Adrenal gland (tissue), 12 donors: Measurements from ENCODE around the gene NEUROG1. TPM values are rescaled to one million over a fixed set of nuclear protein-coding genes. Genes with fewer than 3 reads are reported as not detected.

Experiments
- DNase-seq, 7 donors: peaks; one replicate each; pipeline ENCODE4 v3.0.0-alpha.2; 2019 to 2020
- H3K27ac ChIP-seq, 5 donors: fragments of 200-600 bp; sonication (generic) in 4 of 5; 1 replicate in 3 of 5; 2 replicates in 2 of 5; pipeline versions ENCODE4 v1.5.1 to v1.8.0; 2016 to 2020; ENCODE audit warnings: mild to moderate bottlenecking in 1 of 5
- H3K27me3 ChIP-seq: fragments of 200-600 bp; 2 replicates; pipeline ENCODE4 v1.8.0; 2021
- H3K36me3 ChIP-seq, 2 donors: fragments of 200-600 bp; replicated peaks in 1 of 2; 1 replicate in 1 of 2; 2 replicates in 1 of 2; pipeline versions ENCODE4 v1.5.1 to v1.8.0; 2018 to 2022
- H3K4me1 ChIP-seq, 2 donors: fragments of 200-600 bp; replicated peaks in 1 of 2; 1 replicate in 1 of 2; 2 replicates in 1 of 2; pipeline versions ENCODE4 v1.5.1 to v1.8.0; 2018 to 2021
- H3K4me3 ChIP-seq, 4 donors: fragments of 200-600 bp; sonication (generic) in 3 of 4; one replicate each; pipeline ENCODE4 v1.5.1; 2016 to 2018
- H3K9me3 ChIP-seq, 3 donors: fragments of 200-600 bp; sonication (generic) in 1 of 3; replicated peaks in 1 of 3; 1 replicate in 2 of 3; 2 replicates in 1 of 3; pipeline versions ENCODE4 v1.5.1 to v1.8.0; 2016 to 2021
- CTCF ChIP-seq, 6 experiments: fragments of 450-650 bp in 4 of 6; fragments of 200-600 bp in 2 of 6; sonication (generic) in 1 of 6; IDR thresholded peaks; 1 replicate in 5 of 6; 2 replicates in 1 of 6; pipeline versions ENCODE4 v1.5.1 to v1.8.0; 2016 to 2021; ENCODE audit warnings: antibody characterized with exemption in 6 of 6, mild to moderate bottlenecking in 2 of 6, moderate library complexity in 1 of 6
- POLR2A ChIP-seq, 2 donors: fragments of 450-650 bp; IDR thresholded peaks; one replicate each; pipeline ENCODE4 v1.6.1; 2017; ENCODE audit warnings: antibody characterized with exemption in 2 of 2, mild to moderate bottlenecking in 2 of 2, moderate library complexity in 1 of 2
- WGBS, 4 donors: extraction: QIAGEN DNeasy Blood & Tissue Kit in 2 of 4; methylation state at CpG; one replicate each; pipeline versions ENCODE4 v1.1.5 to v1.1.7; 2013 to 2017; 5-methylcytosine and 5-hydroxymethylcytosine counted together
- intact Hi-C, 2 donors: fragments of 100-400 bp; cut with DNase I; formaldehyde crosslinking; loops; one replicate each; pipeline versions ENCODE4 v1.14.1 to v1.15.0; 2022 to 2023
- polyA plus RNA-seq, 3 donors: library from polyadenylated mRNA; stranded (reverse); fragments of 200-250 nt in 2 of 3; fragments of 350-450 nt in 1 of 3; fragmentation: Illumina TruSeq in 1 of 3; extraction: RNeasy Lipid Tissue Mini Kit (QIAGEN cat#74804) in 1 of 3; gene quantifications; one replicate each; pipeline ENCODE4 v1.2.3, GENCODE V29; 2013 to 2014
- total RNA-seq, 9 donors: library from RNA; depleted of rRNA in 4 of 9; stranded (reverse); fragments of >200 nt in 4 of 9; fragments of 120-200 nt in 1 of 9; fragmentation: NEBNext Ultra II Directional in 1 of 9; extraction: Animal tissue kit (Norgen Biotek cat#: 25700) in 1 of 9; gene quantifications; one replicate each; pipeline versions ENCODE4 v1.1.0 to v1.2.4, GENCODE V29; 2013 to 2023
- donor health status: healthy with polysubstance abuse.
- donor health status: Bipolar disorder and iron deficiency.
- donor health status: DM: yes; HTN: yes; CAD: no.
- donor health status: DM: no; HTN: no; CAD: no.
- donor health status: DM: no; HTN: no; CAD: no.
- donor health status: DM: yes; HTN: yes; CAD: no.

Gene NEUROG1
- total and polyA plus RNA-seq, 12 donors, result not detected

GRCh38 chr5:135582099-135582781 is 46.5 kb upstream of the NEUROG1 start:
- no peaks in the 10 kb centered on the region for H3K9me3 ChIP-seq
- no peak overlapping the region for H3K27ac ChIP-seq
- intact Hi-C loops, result no loop called here
- no peak overlapping the region for H3K4me3 ChIP-seq
- H3K4me1 ChIP-seq, result no peaks in the 10 kb centered on the region
- H3K27me3 ChIP-seq, result peaks cover 47% of the 10 kb centered on the region
- no peak for DNase-seq
- TF ChIP-seq CTCF (IDR thresholded peaks at IDR 0.05) (no peak), POLR2A (IDR thresholded peaks at IDR 0.05) (no peak)
- no peaks in the 10 kb centered on the region for H3K36me3 ChIP-seq
- WGBS, 4 donors, result 54 to 68% (median 62%) methylated on average over 5 to 6 of the region's 6 CpGs

GRCh38 chr5:135578685-135579341 is 43.0 kb upstream of the NEUROG1 start, which contains the start of gene CXCL14:
Gene CXCL14, minus strand, starts transcription at chr5:135578991. Its CDS starts 213 bp downstream, at chr5:135578778.
- TF ChIP-seq POLR2A (IDR thresholded peaks at IDR 0.05) (peak in 1 of 2 donors; percentile 41), CTCF (IDR thresholded peaks at IDR 0.05) (no peak)
- no peak within 1 kb of the TSS for H3K4me3 ChIP-seq
- no peaks in the 10 kb centered on the region for H3K4me1 ChIP-seq
- DNase-seq, result peak in 6 of 7 donors; percentile 22 to 69 (median 54)
- peaks cover 50% of the 10 kb centered on the region for H3K27me3 ChIP-seq
- intact Hi-C loops, result no loop called here
- WGBS, 4 donors, result 1 to 2% (median 2%) methylated on average over 20 to 68 of the region's 68 CpGs
- H3K9me3 ChIP-seq, result no peaks in the 10 kb centered on the region
- H3K36me3 ChIP-seq, result no peaks in the 10 kb centered on the region
- no peak within 1 kb of the TSS for H3K27ac ChIP-seq

- H3K4me1 ChIP-seq, result no peaks in the 10 kb centered on the region
- DNase-seq, result no peak
- intact Hi-C loops, result no loop called here
- H3K9me3 ChIP-seq, result no peaks in the 10 kb centered on the region
- 5 to 10% (median 8%) methylated on average over 2 to 21 of the region's 21 CpGs for WGBS, 4 donors
- no peak overlapping the region for H3K4me3 ChIP-seq
- no peaks in the 10 kb centered on the region for H3K36me3 ChIP-seq
- H3K27me3 ChIP-seq, result peaks cover 50% of the 10 kb centered on the region
- no peak overlapping the region for H3K27ac ChIP-seq
- no peak for TF ChIP-seq POLR2A (IDR thresholded peaks at IDR 0.05)
- no peak for TF ChIP-seq CTCF (IDR thresholded peaks at IDR 0.05)
Measured at GRCh38 chr5:135578305-135578684, 42.5 kb upstream of the NEUROG1 start.

- H3K9me3 ChIP-seq, result no peaks in the 10 kb centered on the region
- WGBS, 4 donors, result 33 to 53% (median 41%) methylated on average over 3 to 8 of the region's 8 CpGs
- intact Hi-C loops, result no loop called here
- H3K36me3 ChIP-seq, result no peaks in the 10 kb centered on the region
- H3K4me1 ChIP-seq, result no peaks in the 10 kb centered on the region
- peaks cover 50% of the 10 kb centered on the region for H3K27me3 ChIP-seq
- H3K4me3 ChIP-seq, result no peak overlapping the region
- no peak for DNase-seq
- H3K27ac ChIP-seq, result no peak overlapping the region
- no peak for TF ChIP-seq CTCF (IDR thresholded peaks at IDR 0.05)
- TF ChIP-seq POLR2A (IDR thresholded peaks at IDR 0.05), result no peak
Measured at GRCh38 chr5:135577421-135577820, 41.7 kb upstream of the NEUROG1 start.
